Stimulated activated CD8-positive, alpha-beta memory T cell treated with anti-CD3 and anti-CD28 coated beads, Interleukin-7, amount 100 ng/mL, for 48 hours (primary cell): Measurements from ENCODE around the gene CDH4.
"Not testable (repeated sequence)": the region's sequence is repeated elsewhere in the genome, so short reads cannot be mapped to it uniquely, and the experiment has no call there.

ENCODE experiments used
- DNase-seq, 2 donors: peaks; one replicate each; pipeline ENCODE4 v3.0.0-alpha.2; 2020; ENCODE audit warnings: low read depth in 1 of 2; ENCODE audit errors: extremely low read depth in 1 of 2

The CDH4 gene

GRCh38 chr20:61845233-61845671 lies 593.2 kb downstream of the CDH4 start:
- DNase-seq, result no peak

GRCh38 chr20:61846074-61846473 lies 594.0 kb downstream of the CDH4 start:
- no peak for DNase-seq

- DNase-seq, result no peak
Measured at GRCh38 chr20:61846741-61847419, 594.8 kb downstream of the CDH4 start.

GRCh38 chr20:61847420-61847748 lies 595.3 kb downstream of the CDH4 start:
- DNase-seq, result no peak

- no peak for DNase-seq
Measured at GRCh38 chr20:61847986-61848385, 595.9 kb downstream of the CDH4 start.

- DNase-seq, result no peak
Measured at GRCh38 chr20:61848851-61849250, 596.8 kb downstream of the CDH4 start.

GRCh38 chr20:61849376-61849775 lies 597.3 kb downstream of the CDH4 start:
- DNase-seq, result no peak

- no peak for DNase-seq
Measured at GRCh38 chr20:61849822-61850221, 597.8 kb downstream of the CDH4 start.

GRCh38 chr20:61850457-61850856 lies 598.4 kb downstream of the CDH4 start:
- DNase-seq, result no peak

GRCh38 chr20:61850926-61851900 lies 599.2 kb downstream of the CDH4 start:
- no peak for DNase-seq

GRCh38 chr20:61852268-61853072 lies 600.4 kb downstream of the CDH4 start:
- no peak for DNase-seq

GRCh38 chr20:61853073-61854005 lies 601.3 kb downstream of the CDH4 start:
- DNase-seq, result no peak

- DNase-seq, result not testable (repeated sequence)
Measured at GRCh38 chr20:61854538-61854937, 602.5 kb downstream of the CDH4 start.

GRCh38 chr20:61855286-61855685 lies 603.2 kb downstream of the CDH4 start:
- no peak for DNase-seq

- DNase-seq, result no peak
Measured at GRCh38 chr20:61856626-61857413, 604.8 kb downstream of the CDH4 start.

GRCh38 chr20:61857414-61857775 lies 605.3 kb downstream of the CDH4 start:
- no peak for DNase-seq

GRCh38 chr20:61857884-61858283 lies 605.8 kb downstream of the CDH4 start:
- DNase-seq, result no peak

- DNase-seq, result no peak
Measured at GRCh38 chr20:61859767-61860166, 607.7 kb downstream of the CDH4 start.

GRCh38 chr20:61860260-61860987 lies 608.4 kb downstream of the CDH4 start:
- DNase-seq, result no peak
